RKO (cell line): Measurements from ENCODE around the gene TEKT1.

Source experiments
- DNase-seq: peaks from one replicate; pipeline ENCODE4 v3.0.0-alpha.2; 2016; ENCODE audit warnings: low spot score

Gene TEKT1

DNA sequence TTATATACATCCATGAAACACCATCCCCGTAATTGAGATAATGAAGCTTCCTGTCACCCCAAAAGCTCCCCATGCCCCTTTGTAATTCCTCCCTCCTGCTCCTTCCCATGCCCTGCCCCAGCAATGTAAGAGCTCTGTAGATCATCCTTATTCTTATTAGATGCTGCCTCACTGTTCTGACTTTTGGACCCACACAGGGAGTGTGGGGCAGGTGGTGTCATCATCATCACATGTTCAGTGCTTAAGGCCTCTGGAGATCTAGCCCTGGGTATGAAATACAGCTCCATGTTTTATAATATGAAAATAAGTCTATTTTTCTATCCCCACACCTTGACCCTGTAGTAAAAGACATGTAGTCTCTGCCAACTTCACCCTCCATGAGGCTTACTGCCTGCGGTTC, 73.8 kb downstream of the TEKT1 start:
- DNase-seq, result no peak

DNA sequence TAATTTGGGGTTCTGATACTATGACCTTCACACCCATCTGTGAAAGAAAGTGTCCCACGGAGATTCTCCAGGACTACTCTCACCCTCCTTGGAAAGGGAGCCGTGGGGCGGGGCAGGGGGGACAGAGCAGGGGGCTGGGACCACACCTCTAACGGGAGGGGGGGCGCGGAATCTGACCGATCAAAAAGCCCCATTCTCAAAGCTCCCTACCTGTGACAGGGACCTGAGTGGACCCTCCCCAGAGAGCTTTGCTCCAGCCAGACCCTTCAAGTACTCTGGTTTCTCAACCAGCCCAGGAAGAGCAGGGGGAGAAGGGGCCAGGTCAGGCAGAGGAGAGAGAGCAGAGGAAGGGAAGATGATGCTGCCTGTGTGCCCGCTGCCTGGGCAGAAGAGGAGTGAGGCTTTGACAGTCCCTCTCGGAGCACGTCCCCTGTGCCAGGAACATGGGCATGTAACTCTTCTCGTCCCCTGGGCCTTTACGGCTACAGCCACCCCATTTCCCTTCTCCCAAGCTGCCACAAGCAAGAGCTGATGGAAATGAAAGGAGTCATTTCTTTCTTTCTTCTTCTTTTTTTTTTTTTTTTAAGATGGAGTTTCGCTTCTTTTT, 75.0 kb downstream of the TEKT1 start:
- DNase-seq, result no peak

DNA sequence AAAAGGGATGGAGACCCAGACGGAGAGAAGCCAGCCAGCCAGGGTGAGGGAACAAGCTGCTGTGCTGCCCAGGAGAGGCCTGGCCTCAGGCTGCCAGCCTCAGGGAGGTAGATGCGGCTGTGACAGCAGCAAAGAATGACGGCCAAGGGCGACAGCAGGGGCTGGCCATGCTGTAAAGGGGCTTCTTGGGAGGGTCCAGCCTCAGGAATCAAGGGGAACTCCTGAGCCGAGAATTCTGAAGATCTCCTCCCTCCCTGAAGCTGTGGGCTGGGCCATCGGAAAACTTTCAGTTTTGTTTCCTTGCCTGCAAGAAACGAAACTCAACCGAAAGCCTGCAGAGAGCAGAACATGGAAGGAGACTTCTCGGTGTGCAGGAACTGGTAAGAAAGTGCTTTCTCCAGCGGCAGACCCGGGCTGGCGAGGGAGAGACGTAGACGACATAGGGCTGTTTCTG, 75.8 kb downstream of the TEKT1 start, which contains the start of gene XAF1:
Gene XAF1 (plus strand): TSS at position 316 of the 454 bp plus-strand sequence. CDS start 33 bp downstream, at position 349.
- no peak for DNase-seq

DNA sequence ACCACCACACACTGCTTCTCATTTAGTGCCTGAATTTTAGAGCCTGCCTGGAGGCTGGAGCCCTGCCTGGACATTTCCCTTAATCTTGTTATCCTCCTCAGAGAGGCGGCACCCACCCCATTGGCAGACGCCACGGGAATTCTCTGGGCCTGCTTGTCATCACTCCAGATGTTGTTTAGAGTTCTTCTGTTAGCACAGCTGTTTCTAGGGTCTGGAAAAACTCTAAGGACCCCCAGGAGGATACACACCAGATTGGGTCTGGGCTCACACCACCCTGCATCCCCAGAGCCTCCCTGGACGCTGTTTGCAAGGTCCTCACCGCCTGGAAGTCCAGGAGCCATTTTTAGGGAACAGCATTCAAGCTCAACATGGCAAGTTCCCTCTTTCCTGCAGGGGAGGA, 76.2 kb downstream of the TEKT1 start:
- no peak for DNase-seq

DNA sequence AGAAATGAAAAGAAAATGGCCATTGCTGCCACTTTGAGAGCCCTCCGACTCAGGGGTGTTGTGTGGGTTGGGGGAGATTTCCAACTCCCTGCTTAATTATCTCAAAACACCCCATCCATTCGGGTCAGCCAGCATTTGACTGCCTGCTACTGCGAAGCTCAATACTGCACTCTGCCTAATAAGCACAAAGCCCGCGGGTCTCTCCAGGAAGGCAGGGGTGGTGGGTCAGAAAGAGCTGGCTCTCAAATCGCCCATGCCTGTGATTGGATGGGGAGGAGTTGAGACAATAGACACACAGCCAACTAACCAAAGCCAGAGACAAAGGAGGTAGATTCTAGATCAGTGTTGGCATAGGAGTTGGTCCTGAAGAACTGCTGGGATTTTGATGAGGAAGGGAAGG, 78.0 kb downstream of the TEKT1 start:
- no peak for DNase-seq

DNA sequence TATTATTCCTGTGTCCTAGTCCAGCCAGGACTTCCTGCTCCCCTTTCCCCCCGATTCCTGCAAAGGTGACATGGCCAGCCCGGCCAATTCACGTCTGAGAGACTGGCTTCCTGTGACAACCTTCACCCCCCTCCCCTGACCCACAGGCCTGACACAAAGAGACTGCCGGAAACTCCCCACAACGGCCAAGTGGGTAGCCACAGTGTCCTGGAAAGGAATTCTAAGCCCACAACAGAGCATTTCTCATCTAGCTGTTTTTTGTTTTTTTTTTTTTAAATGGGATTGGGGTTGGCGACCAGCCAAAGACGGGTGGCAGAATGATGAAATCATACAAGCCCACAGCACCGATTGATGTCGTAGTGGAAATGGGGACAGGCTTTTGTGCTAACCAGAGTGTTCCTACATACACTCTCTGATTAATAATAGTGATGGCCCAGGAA, 78.5 kb downstream of the TEKT1 start:
- DNase-seq, result no peak

DNA sequence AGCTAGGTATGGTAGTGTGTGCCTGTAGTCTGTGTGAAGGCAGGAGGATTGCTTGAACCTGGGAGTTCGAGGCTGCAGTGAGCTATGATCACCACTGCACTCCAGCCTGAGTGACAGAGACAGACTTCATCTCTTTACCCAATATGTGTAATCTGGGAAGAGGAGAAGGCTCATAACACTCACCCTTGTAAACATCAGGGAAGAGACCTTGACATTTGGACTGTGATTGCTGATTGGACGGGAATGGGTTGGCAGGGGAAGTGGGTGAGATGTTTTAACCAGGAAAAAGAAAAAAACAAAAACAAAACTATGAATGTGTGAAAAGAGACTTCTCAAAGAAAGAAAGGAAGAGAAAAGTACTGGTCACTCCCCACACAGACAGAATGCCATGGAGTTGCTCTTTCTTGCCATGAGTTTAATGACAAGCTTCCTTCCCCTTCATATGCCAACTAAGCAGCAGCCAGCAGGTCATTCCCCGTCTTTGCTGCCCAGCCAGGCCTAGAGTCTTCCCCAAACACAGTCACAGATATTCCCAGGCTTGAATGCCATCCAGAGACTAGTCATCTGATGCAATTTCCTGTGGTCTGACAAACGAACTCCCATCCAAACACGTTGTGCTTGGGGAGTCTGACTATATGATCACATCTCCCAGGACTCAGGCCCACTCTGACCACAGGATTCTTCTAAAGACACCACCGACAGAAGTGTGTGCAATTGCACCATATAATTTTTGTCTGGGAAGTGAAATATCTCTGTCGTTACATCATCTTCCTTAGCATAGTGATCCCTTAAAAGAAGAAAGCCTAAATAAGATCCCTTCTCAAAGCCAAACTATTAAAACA, 79.2 kb downstream of the TEKT1 start:
- peak; percentile 71 for DNase-seq

DNA sequence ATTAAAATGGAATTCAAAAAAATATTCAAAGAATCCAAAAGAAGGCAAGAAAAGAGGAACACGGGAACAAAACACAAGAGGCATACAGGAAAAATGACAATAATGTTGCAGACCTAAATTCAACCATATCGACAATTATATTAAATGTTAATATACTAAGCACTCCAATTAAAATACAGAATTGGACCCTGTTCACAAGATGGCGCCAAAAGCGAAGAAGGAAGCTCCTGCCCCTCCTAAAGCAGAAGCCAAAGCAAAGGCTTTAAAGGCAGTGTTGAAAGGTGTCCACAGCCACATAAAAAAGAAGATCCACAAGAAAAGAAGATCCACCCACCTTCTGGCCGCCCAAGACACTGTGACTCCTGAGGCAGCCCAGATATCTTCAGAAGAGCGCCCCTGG, 82.0 kb downstream of the TEKT1 start:
- DNase-seq, result no peak

DNA sequence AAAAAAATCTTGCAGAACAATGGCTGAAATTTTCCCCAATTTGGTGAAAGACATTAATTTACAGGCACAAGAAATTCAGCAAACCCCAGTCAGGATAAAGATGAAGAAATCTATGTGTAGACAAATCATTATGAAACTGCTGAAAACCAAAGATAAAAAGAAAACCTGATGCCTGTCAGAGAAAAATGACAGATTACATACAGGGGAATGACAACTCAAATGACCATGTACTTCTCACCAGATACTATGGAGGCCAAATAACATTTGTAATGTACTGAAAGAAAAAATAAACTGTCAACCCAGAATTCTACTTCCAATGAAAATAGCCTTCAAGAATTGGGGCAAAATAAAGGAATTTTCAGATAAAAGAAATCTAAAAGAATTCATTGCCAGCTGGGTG, 82.9 kb downstream of the TEKT1 start:
- no peak for DNase-seq
